Fibroblast of the aortic adventitia (primary cell): Measurements from ENCODE around the gene PPL. TPM values are rescaled to one million over a fixed set of nuclear protein-coding genes. Genes with fewer than 3 reads are reported as not detected.

Experiments
- DNase-seq: peaks from one replicate; pipeline ENCODE4 v3.0.0-alpha.2; 2010; ENCODE audit warnings: low read depth
- H3K4me3 ChIP-seq: 2 replicates; pipeline ENCODE4 v1.5.1; 2011; ENCODE audit warnings: low read depth, mild to moderate bottlenecking, control low read depth, low read length, moderate library complexity
- total RNA-seq: library from RNA; depleted of rRNA; stranded (reverse); fragments of >200 nt; gene quantifications from 2 replicates; pipeline ENCODE4 v1.2.3, GENCODE V29; 2012; ENCODE audit warnings: low replicate concordance
- TF ChIP-seq, protein P1 (sequence below): IDR thresholded peaks from 2 replicates; pipeline ENCODE4 v1.5.1; 2011; ENCODE audit warnings: mild to moderate bottlenecking, low read length, control low read depth, inconsistent platforms; ENCODE audit not compliant: insufficient read depth

Gene PPL
- total RNA-seq, 1 donor: 57.9 TPM

DNA sequence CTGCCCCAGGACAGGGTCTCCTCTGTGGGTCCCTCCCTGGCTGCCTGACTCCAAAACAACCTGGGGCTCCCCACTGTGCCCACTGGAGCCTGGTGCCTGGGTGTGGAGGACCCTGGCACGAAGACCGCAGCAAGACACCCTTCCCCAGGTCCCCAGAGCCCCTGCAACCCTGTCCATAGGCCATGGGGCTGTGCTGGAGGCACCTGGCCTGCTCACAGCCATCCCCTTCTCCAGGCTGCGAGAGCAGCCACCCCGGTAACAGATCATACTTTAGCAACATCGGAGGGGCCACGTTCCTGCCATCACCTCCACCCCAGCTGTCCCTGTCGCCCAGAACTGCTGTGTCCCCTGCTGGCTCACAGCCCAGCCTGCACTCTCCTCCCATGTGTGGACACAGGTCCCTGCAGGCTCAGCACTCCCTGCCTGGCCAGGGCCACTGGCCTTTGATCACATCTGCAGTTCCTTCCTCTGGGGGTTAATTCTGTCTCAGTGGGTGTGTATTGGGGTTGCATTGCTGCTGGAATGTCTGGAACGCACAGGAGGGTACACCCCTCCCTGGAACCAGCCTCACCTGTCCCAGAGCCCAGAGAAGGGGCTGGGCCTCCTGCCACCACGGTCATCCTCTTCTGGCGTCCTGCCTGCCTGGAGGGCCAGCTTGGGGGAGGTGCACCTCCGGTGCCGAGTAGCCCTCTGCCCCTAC is 12.2 kb downstream of the PPL start:
- TF ChIP-seq, protein P1, sequence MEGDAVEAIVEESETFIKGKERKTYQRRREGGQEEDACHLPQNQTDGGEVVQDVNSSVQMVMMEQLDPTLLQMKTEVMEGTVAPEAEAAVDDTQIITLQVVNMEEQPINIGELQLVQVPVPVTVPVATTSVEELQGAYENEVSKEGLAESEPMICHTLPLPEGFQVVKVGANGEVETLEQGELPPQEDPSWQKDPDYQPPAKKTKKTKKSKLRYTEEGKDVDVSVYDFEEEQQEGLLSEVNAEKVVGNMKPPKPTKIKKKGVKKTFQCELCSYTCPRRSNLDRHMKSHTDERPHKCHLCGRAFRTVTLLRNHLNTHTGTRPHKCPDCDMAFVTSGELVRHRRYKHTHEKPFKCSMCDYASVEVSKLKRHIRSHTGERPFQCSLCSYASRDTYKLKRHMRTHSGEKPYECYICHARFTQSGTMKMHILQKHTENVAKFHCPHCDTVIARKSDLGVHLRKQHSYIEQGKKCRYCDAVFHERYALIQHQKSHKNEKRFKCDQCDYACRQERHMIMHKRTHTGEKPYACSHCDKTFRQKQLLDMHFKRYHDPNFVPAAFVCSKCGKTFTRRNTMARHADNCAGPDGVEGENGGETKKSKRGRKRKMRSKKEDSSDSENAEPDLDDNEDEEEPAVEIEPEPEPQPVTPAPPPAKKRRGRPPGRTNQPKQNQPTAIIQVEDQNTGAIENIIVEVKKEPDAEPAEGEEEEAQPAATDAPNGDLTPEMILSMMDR: no peak
- no peak overlapping the region for H3K4me3 ChIP-seq
- DNase-seq: no peak

DNA sequence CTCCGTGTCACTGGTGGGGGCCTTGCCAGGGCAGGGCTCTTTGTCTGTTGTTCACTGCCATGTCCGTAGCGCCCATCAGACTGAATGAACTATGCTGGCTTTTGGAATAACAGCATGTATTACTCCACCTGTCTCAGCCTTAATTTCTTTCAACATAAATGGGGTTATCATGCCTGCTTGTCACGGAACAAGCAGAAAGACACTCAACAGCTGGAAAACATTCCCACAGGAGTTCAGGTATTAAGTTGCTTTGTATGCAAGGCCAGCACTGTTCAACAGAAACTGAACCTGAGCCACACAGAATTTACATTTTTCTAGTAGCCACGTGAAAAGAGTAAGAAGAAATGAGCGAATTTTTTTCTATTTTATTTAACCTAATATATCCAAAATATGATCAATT is 13.1 kb downstream of the PPL start:
- TF ChIP-seq, protein P1: no peak
- H3K4me3 ChIP-seq: no peak overlapping the region
- DNase-seq: no peak

DNA sequence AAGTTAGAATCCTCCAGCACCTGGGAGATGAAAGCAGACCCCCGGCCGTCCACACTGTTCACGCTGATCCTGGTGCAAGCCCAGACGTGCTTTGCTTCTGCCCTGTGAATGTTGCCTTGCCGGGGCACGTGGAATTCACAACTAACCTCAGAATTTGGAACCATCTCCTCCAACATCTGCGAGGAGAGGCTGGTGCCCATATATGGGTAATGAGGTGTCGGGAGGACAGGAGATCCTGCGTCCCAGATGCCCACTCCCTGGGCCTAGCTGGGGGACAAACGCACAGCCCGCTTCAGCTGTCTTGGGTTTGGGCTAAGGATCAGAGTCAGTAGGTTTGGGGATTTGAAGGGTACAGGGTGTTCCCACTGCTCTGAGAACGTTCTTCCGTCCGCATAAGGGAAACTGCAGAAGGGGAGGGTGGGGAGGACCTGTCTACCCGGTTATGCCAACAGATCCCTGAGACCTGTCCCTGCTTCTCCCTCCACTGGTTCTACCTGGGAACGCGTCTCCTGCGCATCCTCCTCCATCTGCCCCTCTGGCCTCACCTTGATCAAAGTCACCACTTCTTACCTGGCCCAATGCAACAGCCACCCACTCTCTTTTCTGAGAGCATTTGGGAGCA is 14.1 kb downstream of the PPL start:
- no peak for DNase-seq
- TF ChIP-seq, protein P1: no peak

DNA sequence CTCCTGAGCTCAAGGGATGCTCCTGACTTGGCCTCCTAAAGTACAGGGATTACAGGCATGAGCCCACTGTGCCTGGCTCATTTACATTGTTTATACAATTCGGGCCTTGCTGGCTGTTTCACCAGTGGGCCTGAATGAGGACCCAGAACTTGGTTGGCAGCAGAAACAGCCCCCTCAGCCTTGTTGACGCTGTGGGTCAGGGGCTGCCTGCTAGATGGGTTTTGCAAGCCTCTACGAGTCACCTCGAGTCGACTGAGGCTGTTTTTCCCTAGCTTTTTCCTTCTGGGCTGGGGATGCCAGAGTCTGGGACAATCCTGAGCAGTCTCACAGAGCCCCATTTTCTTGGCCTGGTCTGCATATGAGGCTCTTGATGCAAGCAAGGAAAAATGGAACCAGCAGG is 16.1 kb downstream of the PPL start:
- TF ChIP-seq, protein P1: no peak
- no peak overlapping the region for H3K4me3 ChIP-seq
- DNase-seq: no peak

More for the DNA sequence above, 14.1 kb downstream of the PPL start:
- H3K4me3 ChIP-seq: no peak overlapping the region

DNA sequence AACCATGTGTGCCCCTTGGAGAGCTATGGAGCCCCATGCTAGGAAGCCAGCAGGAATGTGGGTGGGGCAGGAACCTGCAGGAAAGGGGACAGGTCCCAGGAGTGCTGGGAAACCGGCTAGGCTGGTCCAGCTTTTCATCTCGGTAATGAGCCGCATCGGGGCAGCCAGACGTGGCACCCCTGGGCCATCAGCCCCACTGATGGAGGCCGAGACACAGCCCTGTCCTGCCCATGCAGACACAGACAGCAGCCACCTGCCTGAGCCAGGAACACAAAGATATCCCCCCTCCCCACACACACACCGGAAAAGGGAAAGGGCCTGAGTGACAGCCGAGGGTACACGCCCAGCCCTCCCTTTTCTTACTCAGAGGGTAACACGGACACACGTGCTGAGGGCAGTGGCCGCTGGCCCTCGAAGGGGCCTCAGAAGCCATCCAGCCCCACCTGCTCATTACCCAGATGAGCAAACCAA is 18.1 kb downstream of the PPL start:
- no peak for DNase-seq
- no peak overlapping the region for H3K4me3 ChIP-seq
- TF ChIP-seq, protein P1: no peak

DNA sequence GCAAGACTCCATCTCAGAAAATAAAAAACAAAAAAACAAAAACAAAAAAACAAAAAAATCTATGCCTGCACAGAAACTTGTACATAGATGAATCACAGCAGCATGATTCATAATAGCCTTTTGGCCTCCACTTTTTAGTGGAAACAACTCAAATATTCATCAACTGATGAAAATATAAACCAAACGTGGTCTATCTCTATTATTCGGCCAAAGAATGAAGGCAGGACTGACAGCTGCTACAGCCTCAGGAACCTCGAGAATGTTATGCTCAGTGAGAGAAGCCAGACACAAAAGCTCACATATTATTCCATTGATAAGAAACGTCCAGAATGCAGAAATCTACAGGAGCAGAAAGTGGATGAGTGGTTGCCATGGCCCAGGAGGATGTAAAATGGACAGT is 19.8 kb downstream of the PPL start:
- TF ChIP-seq, protein P1: no peak
- peak; percentile 73 for DNase-seq
- no peak overlapping the region for H3K4me3 ChIP-seq
